HG02763 (cell line): ENCODE data around the gene H3-3A.

ENCODE experiments used
- ATAC-seq: cut with Tn5 transposase; IDR thresholded peaks from one replicate; pipeline ENCODE4 v1.9.1; 2021; ENCODE audit warnings: mild to moderate bottlenecking, moderate library complexity; ENCODE audit not compliant: unreplicated experiment

H3-3A gene

GRCh38 chr1:226110249-226111097, 48.0 kb downstream of the H3-3A start:
- ATAC-seq, result peak; percentile 72

- no peak for ATAC-seq
These were observed 48.8 kb downstream of the H3-3A start for GRCh38 chr1:226111098-226111882.

DNA sequence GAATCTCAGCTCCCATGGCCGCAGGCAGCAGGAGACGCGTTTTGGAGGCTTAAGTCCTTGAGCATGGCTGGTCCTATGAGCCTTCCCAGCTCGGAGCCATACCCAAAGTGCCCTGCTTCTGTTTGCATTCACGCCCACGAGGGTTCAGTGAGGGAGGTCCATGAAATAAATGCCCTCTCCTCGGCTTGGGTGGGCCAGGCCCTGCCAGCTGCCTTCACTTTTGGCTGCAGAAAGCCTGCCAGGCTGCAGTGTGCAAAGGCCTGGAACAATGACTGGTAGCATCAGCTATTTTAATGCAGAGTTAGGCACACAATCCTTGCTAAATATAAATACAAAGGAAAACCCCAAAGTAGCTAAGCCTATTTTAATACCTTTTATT, 49.4 kb downstream of the H3-3A start:
- no peak for ATAC-seq

DNA sequence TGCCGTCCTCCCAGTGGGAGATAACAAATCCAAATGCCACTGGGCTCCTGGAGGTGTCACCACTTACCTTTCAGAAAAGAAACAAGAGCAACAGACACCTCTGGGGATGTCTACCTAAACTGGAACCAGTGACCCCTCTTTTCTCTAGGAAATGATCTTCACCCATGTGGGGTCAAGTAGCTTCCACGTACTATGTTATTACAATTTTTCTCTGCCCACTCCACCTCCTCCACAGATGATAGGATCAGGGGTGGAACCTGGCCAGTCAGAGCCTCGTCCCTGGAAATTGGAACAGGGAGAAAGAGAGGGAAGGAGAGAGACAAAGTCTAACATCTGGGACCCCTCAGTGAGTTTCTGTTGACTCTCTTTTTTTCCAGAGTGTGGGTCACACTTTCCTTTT, 50.1 kb downstream of the H3-3A start:
- no peak for ATAC-seq

DNA sequence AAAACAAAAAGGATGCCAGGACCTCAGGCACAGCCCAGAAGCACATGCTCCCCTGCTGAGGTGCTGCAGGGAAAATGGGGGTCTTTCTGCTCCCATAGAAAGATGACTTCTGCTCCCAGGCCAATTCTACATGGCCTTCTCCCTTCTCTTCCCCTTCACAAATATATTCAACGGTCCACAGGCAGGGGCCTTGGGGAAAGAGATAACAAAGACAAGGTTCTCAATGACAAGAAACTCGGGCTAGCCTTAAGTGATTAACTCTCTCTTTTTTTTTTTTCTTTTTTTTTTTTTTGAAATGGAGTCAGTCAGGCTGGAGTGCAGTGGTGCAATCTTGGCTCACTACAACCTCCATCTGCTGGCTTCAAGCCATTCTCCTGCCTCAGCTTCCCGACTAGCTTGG, 54.2 kb downstream of the H3-3A start:
- no peak for ATAC-seq

DNA sequence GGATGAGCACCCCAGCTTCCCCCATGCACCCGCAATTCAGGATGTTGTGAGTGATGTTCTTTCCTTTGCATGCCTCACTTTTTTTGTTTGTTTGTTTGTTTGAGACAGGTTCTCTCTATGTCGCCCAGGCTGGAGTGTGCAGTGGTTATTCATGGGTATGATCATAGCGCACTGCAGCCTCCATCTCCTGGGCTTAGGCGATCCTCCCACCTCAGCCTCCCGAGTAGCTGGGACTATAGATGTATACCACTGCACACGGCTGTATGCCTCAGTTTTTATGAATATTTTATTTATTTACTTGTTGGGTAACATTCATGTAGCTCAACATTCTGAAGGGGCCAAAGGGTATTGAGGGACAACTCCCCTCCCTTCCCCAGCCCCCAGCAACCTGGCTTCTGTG, 54.8 kb downstream of the H3-3A start:
- ATAC-seq, result no peak

DNA sequence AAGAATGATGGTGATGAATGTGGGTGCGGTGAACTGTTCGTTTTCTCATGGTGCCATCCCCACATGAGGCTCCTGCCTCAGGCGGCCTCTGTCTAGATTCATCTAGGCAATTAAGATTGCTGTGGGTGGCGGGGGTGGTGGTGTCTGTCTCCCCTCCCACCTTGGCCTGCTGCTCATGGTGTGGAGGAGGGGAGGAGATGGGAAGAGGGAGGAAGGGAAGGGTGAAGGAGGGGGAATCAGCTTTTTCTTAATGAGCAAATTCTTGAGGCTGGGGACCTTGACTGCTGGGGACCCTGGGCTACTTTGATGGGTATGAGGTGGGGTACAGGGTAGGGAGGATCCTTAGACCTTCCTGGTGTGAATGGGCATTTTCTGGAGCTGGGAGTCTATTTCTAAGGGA, 55.8 kb downstream of the H3-3A start:
- ATAC-seq, result no peak

DNA sequence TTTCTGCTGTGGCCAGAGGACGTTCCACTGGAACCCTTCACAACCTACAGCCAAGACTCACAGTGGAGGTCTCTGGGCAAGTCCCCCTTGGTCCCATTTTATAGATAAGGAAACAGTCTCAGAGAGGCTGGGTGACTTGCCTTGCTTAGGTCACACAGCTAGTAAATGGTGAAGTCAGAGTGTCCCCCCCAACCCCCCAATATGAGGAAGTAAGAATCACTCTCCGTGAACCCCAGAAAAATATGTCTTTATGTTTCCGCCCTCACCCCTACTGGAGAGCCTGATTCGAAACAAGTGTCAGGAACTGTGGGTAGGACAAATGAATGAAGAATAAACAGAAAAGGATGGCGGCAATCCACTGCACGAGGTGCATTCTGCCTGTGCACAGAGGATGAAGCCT, 56.7 kb downstream of the H3-3A start:
- no peak for ATAC-seq

DNA sequence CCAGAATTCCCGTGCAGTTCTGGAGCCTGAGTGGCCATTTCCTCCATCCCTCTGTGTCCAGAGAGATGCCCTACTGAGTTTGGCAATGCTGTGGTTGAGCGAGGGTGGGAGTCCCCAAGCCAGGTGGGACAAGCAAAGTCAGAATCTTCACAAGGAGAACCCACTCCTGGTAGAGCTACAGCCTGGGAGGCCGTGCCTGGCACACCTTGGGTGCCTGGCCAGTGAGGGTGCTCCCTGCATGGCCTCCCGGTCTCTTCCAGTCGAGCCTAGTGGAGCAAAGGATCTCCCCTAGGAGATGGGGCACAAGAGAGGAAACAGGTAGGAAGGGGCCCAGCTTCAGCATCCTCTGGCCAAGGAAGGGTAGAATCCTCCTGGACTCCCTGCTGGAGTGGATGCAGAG, 57.9 kb downstream of the H3-3A start:
- no peak for ATAC-seq

DNA sequence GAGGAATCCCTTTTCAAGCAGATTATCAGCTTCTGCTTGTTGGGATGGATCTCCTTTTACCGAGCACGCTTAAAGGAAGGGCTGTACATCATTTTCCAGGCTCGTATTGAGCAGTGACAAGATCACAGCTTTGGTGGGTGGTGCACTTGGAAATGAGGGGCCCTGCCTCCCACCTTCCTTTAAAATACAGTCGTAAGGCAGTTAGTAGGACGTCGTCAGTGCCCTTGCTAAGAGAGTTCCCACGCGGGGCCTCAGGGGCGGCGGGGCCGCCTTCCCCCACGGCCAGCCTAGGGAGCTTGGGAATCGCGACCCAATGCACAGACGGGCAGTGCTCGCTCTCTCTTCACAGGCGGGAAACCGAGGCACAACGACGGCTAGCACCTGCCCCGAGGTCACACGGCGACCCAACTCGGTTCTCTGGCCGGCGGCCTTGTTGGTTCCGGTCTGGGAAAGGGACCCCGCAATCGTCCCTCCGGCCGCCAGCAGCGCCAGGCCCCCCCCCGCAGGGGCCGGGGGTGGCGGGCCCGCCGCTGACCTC, 58.6 kb downstream of the H3-3A start:
- ATAC-seq, result no peak
